Ascending aorta (tissue), 2 donors: ENCODE data around the gene ASPDH. TPM values are rescaled to one million over a fixed set of nuclear protein-coding genes. Genes with fewer than 3 reads are reported as not detected.
"Not testable (repeated sequence)": the region's sequence is repeated elsewhere in the genome, so short reads cannot be mapped to it uniquely, and the experiment has no call there.

ENCODE experiments used
- DNase-seq, 2 donors: peaks; one replicate each; pipeline ENCODE4 v3.0.0-alpha.2; 2019; ENCODE audit warnings: low spot score in 2 of 2
- H3K27ac ChIP-seq, 2 donors: fragments of 200-600 bp; sonication (generic); one replicate each; pipeline ENCODE4 v1.5.1; 2016 to 2017; ENCODE audit warnings: mild to moderate bottlenecking in 1 of 2
- H3K27me3 ChIP-seq: fragments of 200-600 bp; sonication (generic); one replicate; pipeline ENCODE4 v1.5.1; 2017
- H3K36me3 ChIP-seq, 2 donors: fragments of 200-600 bp; sonication (generic); one replicate each; pipeline ENCODE4 v1.5.1; 2016
- H3K4me1 ChIP-seq, 2 donors: fragments of 200-600 bp; sonication (generic); one replicate each; pipeline ENCODE4 v1.5.1; 2016 to 2017; ENCODE audit warnings: mild to moderate bottlenecking in 1 of 2
- H3K4me3 ChIP-seq, 2 donors: fragments of 200-600 bp; sonication (generic); one replicate each; pipeline ENCODE4 v1.5.1; 2016 to 2017; ENCODE audit warnings: mild to moderate bottlenecking in 1 of 2
- H3K9me3 ChIP-seq, 2 donors: fragments of 200-600 bp; sonication (generic); one replicate each; pipeline ENCODE4 v1.5.1; 2016
- intact Hi-C: fragments of 100-400 bp; cut with DNase I; formaldehyde crosslinking; loops from one replicate; pipeline ENCODE4 v1.15.1; 2023
- total RNA-seq: library from RNA; depleted of rRNA; stranded (reverse); fragments of >200 nt; gene quantifications from one replicate; pipeline ENCODE4 v1.1.0, GENCODE V29; 2016
- TF ChIP-seq, protein P1 (sequence below), 3 experiments: fragments of 200-600 bp in 2 of 3; fragments of 450-650 bp in 1 of 3; sonication (generic) in 2 of 3; IDR thresholded peaks; one replicate each; pipeline ENCODE4 v1.5.1; 2016 to 2019; ENCODE audit warnings: antibody characterized with exemption in 3 of 3, mild to moderate bottlenecking in 1 of 3, moderate library complexity in 1 of 3

The ASPDH gene
- total RNA-seq, 1 donor from 2014 or later, result not detected

DNA sequence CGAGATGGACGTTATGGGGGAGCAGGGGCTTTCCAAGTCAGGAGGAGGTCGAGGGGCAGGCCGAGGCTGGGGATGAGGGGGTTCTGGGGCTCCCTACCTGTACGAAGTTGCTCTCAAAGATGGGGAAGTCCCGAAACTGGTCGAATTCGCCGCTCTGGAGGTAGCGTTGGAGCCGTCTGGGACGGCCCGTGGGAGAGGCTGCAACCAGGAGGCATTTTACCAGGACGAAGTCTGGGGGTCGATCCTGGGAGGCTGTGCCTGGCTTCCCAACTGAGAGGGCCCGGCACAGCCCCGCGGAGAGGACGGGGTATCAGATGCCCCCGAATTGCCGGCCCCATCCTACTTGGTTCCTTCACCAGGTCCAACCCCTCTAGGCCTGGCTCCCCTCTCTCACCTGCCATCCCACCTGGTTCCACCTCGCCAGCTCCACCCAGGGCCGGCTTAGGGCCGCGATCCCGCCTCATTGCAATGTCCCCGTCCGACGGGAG lies 37.9 kb downstream of the ASPDH start:
- no peak for DNase-seq
- intact Hi-C loops, result loop anchor here (1.0 to 5.0 kb wide), 2 partner anchors 36 to 93 kb away; partner anchors contain the start of genes JOSD2 and POLD1

DNA sequence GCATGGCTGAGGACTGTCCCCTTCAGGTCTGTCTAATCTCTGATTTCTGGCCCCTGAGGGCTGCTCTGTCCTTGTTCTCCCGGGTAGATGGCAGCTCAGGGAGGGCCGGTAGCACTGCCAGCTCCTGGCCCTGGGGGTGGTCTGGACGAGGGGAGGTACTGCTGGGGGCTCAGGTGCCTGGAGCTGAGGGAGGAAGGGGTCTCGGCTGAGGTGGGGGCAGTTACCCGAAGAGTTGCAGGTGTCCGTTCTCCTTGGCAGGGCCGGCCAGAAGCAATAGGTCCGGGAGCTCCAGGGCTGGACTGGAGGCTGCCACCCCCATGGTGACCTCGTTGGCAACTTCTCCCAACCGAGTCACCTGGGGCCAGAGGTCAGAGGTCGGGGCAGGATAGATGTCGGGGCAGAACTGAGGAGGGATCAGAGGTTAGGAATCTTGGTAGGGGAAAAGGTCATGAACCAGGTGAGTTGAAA lies 38.6 kb downstream of the ASPDH start:
- peaks cover 8 to 12% of the 10 kb centered on the region in 2 donors for H3K4me1 ChIP-seq
- H3K4me3 ChIP-seq, result no peak overlapping the region
- H3K36me3 ChIP-seq, result peaks cover 10 to 12% of the 10 kb centered on the region in 2 donors
- no peaks in the 10 kb centered on the region for H3K9me3 ChIP-seq
- TF ChIP-seq, protein P1, sequence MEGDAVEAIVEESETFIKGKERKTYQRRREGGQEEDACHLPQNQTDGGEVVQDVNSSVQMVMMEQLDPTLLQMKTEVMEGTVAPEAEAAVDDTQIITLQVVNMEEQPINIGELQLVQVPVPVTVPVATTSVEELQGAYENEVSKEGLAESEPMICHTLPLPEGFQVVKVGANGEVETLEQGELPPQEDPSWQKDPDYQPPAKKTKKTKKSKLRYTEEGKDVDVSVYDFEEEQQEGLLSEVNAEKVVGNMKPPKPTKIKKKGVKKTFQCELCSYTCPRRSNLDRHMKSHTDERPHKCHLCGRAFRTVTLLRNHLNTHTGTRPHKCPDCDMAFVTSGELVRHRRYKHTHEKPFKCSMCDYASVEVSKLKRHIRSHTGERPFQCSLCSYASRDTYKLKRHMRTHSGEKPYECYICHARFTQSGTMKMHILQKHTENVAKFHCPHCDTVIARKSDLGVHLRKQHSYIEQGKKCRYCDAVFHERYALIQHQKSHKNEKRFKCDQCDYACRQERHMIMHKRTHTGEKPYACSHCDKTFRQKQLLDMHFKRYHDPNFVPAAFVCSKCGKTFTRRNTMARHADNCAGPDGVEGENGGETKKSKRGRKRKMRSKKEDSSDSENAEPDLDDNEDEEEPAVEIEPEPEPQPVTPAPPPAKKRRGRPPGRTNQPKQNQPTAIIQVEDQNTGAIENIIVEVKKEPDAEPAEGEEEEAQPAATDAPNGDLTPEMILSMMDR (IDR thresholded peaks at IDR 0.05), result no peak
- intact Hi-C loops, result loop anchor here (5.0 kb wide), 1 partner anchor 93 kb away; the partner anchor contains the start of gene POLD1
- no peak for DNase-seq
- no peak overlapping the region for H3K27ac ChIP-seq
- H3K27me3 ChIP-seq, result no peaks in the 10 kb centered on the region

More for the DNA sequence above, 37.9 kb downstream of the ASPDH start:
- TF ChIP-seq, protein P1 (IDR thresholded peaks at IDR 0.05), result no peak
- no peaks in the 10 kb centered on the region for H3K27me3 ChIP-seq
- peaks cover 16 to 19% of the 10 kb centered on the region in 2 donors for H3K36me3 ChIP-seq
- H3K4me1 ChIP-seq, result peaks cover 8 to 12% of the 10 kb centered on the region in 2 donors
- peak overlapping the region in 1 of 2 donors; percentile 19 for H3K27ac ChIP-seq
- peak overlapping the region; percentile 91 to 96 for H3K4me3 ChIP-seq
- no peaks in the 10 kb centered on the region for H3K9me3 ChIP-seq

DNA sequence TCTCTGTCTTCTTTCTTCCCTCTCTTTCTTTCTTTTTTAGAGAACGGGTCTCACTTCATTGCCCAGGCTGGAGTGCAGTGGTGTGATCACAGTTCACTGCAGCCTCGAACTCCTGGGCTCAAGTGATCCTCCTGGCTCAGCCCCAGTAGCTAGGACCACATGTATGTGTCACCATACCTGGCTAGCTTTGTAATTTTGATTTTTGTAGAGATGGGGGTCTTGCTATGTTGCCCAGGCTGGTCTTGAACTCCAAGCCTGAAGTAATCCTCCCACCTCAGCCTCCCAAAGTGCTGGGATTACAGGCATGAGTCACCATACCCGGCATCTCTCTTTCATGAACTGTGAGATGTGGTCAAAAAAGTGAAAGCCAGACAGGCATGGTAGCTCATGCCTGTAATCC lies 40.4 kb downstream of the ASPDH start:
- peaks cover 8 to 12% of the 10 kb centered on the region in 2 donors for H3K4me1 ChIP-seq
- intact Hi-C loops, H3K27ac ChIP-seq, H3K4me3 ChIP-seq, H3K27me3 ChIP-seq, DNase-seq, H3K9me3 ChIP-seq, H3K36me3 ChIP-seq: not testable (repeated sequence)

DNA sequence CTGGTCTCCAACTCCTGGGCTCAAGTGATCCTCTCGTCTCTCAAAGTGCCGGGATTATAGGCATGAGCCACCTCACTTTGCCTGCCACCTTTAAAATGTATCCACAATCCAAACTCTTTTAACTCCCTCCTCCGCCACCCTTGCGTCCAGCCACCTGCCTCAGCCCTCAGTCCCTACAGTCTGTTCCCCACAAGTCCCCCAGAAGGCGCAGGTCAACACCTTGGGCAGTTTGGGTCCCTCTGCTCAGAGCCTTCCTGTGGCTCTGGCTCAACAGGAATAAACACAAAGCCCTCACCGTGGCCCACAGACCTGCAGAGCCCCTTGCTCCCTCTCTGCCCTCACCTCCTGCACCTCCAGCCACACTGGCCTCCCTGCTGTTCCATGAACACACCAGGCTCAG lies 44.9 kb downstream of the ASPDH start:
- no peaks in the 10 kb centered on the region for H3K9me3 ChIP-seq
- no peak for DNase-seq
- no peaks in the 10 kb centered on the region for H3K36me3 ChIP-seq
- H3K27me3 ChIP-seq, result no peaks in the 10 kb centered on the region
- intact Hi-C loops, result no loop called here
- H3K4me1 ChIP-seq, result no peaks in the 10 kb centered on the region
- H3K4me3 ChIP-seq, result no peak overlapping the region
- no peak overlapping the region for H3K27ac ChIP-seq
- TF ChIP-seq, protein P1 (IDR thresholded peaks at IDR 0.05), result no peak

DNA sequence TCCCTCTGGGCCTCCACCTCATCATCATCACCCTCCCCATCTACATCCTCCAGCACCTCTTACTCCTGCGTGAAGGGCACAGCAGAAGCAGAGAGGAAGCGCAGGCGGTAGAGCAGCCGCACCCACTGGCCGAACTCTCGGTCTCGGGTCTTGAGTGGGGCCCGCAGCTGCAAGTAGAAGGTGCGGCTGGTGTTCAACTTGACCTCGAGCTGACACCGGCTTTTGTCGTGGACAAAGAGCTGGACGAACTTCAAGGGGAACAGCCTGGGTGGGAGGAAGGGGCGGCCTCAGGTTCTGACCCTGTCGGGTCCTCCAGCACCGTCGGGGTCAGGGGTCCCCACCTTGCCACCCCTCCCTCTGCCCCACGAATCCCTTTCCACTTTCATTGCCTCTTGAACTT lies 46.1 kb downstream of the ASPDH start:
- Histone ChIP-seq H3K4me1 (no peaks in the 10 kb centered on the region), H3K27ac (no peak overlapping the region), H3K36me3 (no peaks in the 10 kb centered on the region), H3K9me3 (no peaks in the 10 kb centered on the region), H3K27me3 (no peaks in the 10 kb centered on the region), H3K4me3 (no peak overlapping the region)
- intact Hi-C loops, result no loop called here
- TF ChIP-seq, protein P1 (IDR thresholded peaks at IDR 0.05), result no peak
- no peak for DNase-seq

DNA sequence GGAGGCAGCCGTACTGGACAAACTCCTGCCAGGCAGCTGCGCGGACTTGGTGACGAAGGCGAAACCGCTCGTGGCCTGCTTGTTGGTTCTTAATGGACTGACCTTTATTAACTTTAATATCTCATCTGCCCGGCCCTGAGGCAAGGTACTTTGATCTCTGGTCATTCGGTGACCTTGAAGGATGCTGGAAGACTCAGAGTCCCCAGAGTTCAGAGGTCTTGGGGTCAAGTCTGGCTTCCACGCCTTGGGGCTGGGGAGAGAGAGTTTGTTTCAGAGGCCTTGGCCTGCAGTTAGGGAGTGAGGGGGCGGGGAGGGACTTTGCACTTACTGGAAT lies 47.0 kb downstream of the ASPDH start:
- no peaks in the 10 kb centered on the region for H3K36me3 ChIP-seq
- intact Hi-C loops, result no loop called here
- TF ChIP-seq, protein P1 (IDR thresholded peaks at IDR 0.05), result no peak
- H3K4me1 ChIP-seq, result no peaks in the 10 kb centered on the region
- DNase-seq, result no peak
- no peaks in the 10 kb centered on the region for H3K27me3 ChIP-seq
- no peak overlapping the region for H3K27ac ChIP-seq
- H3K9me3 ChIP-seq, result no peaks in the 10 kb centered on the region
- H3K4me3 ChIP-seq, result no peak overlapping the region
